GM12891 (cell line): ENCODE results near the gene MINPP1.

Experiments
- DNase-seq: peaks from one replicate; pipeline ENCODE4 v3.0.0; 2011; ENCODE audit warnings: low spot score; ENCODE audit not compliant: insufficient read length
- FAIRE-seq: peaks from 2 replicates; lab custom pipeline; 2011; peaks lifted over from hg19 to GRCh38; lab: Jason Lieb, UNC
- PAX5 ChIP-seq: IDR thresholded peaks from 2 replicates; pipeline ENCODE4 v1.6.1; 2011; ENCODE audit warnings: low read length, moderate library complexity, mild to moderate bottlenecking; ENCODE audit not compliant: insufficient read depth, severe bottlenecking
- POLR2A ChIP-seq: IDR thresholded peaks from 2 replicates; pipeline ENCODE4 v1.6.1; 2011; ENCODE audit warnings: low read depth, low read length, control low read depth
- POLR2AphosphoS5 ChIP-seq: IDR thresholded peaks from 2 replicates; pipeline ENCODE4 v1.6.1; 2011; ENCODE audit warnings: low read depth, low read length, control low read depth
- POU2F2 ChIP-seq: IDR thresholded peaks from 2 replicates; pipeline ENCODE4 v1.6.1; 2011; ENCODE audit warnings: low read depth, mild to moderate bottlenecking, control low read depth, low read length, moderate library complexity
- SPI1 ChIP-seq: IDR thresholded peaks from 2 replicates; pipeline ENCODE4 v1.6.1; 2011; ENCODE audit warnings: low read depth, low read length, control low read depth
- TAF1 ChIP-seq: IDR thresholded peaks from 2 replicates; pipeline ENCODE4 v1.6.1; 2011; ENCODE audit warnings: low read depth, low read length, control low read depth

The MINPP1 gene

GRCh38 chr10:87547734-87548311, 43.1 kb downstream of the MINPP1 start:
- no peak for DNase-seq
- TF ChIP-seq POU2F2 (no peak), PAX5 (no peak), SPI1 (no peak), POLR2A (no peak), TAF1 (no peak), POLR2AphosphoS5 (no peak)
- FAIRE-seq = peak; percentile 33

GRCh38 chr10:87550741-87551140, 46.0 kb downstream of the MINPP1 start:
- TF ChIP-seq POU2F2 (no peak), POLR2A (no peak), PAX5 (no peak), POLR2AphosphoS5 (no peak), TAF1 (no peak), SPI1 (no peak)
- FAIRE-seq (no peak), DNase-seq (no peak)

GRCh38 chr10:87551326-87551725, 46.6 kb downstream of the MINPP1 start:
- TF ChIP-seq TAF1 (no peak), POU2F2 (no peak), PAX5 (no peak), POLR2AphosphoS5 (no peak), POLR2A (no peak), SPI1 (no peak)
- FAIRE-seq = no peak
- no peak for DNase-seq

GRCh38 chr10:87552248-87552929, 47.7 kb downstream of the MINPP1 start:
- DNase-seq (no peak), FAIRE-seq (no peak)
- TF ChIP-seq POLR2AphosphoS5 = no peak
- TF ChIP-seq SPI1 = no peak
- no peak for TF ChIP-seq POLR2A
- TF ChIP-seq POU2F2 = no peak
- no peak for TF ChIP-seq TAF1
- TF ChIP-seq PAX5 = no peak

GRCh38 chr10:87557409-87557808, 52.7 kb downstream of the MINPP1 start:
- FAIRE-seq (no peak), DNase-seq (no peak)
- TF ChIP-seq PAX5 (no peak), SPI1 (no peak), POU2F2 (no peak), POLR2AphosphoS5 (no peak), POLR2A (no peak), TAF1 (no peak)

- TF ChIP-seq POLR2A (no peak), SPI1 (no peak), PAX5 (no peak), TAF1 (no peak), POLR2AphosphoS5 (no peak), POU2F2 (no peak)
Measured at GRCh38 chr10:87558333-87558732, 53.6 kb downstream of the MINPP1 start.

GRCh38 chr10:87559392-87559791, 54.7 kb downstream of the MINPP1 start:
- FAIRE-seq (no peak), DNase-seq (no peak)
- TF ChIP-seq POLR2A (no peak), PAX5 (no peak), POLR2AphosphoS5 (no peak), POU2F2 (no peak), SPI1 (no peak), TAF1 (no peak)

More at GRCh38 chr10:87558333-87558732, 53.6 kb downstream of the MINPP1 start:
- DNase-seq = no peak
- FAIRE-seq = no peak

GRCh38 chr10:87560495-87561129, 55.9 kb downstream of the MINPP1 start:
- no peak for DNase-seq
- FAIRE-seq = no peak
- no peak for TF ChIP-seq PAX5
- no peak for TF ChIP-seq POU2F2
- TF ChIP-seq SPI1 = no peak
- no peak for TF ChIP-seq POLR2AphosphoS5
- TF ChIP-seq TAF1 = no peak
- no peak for TF ChIP-seq POLR2A

- no peak for DNase-seq
- no peak for FAIRE-seq
- no peak for TF ChIP-seq POLR2AphosphoS5
- no peak for TF ChIP-seq PAX5
- TF ChIP-seq POLR2A = no peak
- no peak for TF ChIP-seq POU2F2
- TF ChIP-seq TAF1 = no peak
- no peak for TF ChIP-seq SPI1
Measured at GRCh38 chr10:87562750-87563149, 58.1 kb downstream of the MINPP1 start.
